Measurements from ENCODE around the gene FNTB. TPM values are rescaled to one million over a fixed set of nuclear protein-coding genes. Genes with fewer than 3 reads are reported as not detected.

FNTB gene
- total and polyA plus RNA-seq, 2 experiments from 2014 or later, result 8.6 to 12.5 TPM

DNA sequence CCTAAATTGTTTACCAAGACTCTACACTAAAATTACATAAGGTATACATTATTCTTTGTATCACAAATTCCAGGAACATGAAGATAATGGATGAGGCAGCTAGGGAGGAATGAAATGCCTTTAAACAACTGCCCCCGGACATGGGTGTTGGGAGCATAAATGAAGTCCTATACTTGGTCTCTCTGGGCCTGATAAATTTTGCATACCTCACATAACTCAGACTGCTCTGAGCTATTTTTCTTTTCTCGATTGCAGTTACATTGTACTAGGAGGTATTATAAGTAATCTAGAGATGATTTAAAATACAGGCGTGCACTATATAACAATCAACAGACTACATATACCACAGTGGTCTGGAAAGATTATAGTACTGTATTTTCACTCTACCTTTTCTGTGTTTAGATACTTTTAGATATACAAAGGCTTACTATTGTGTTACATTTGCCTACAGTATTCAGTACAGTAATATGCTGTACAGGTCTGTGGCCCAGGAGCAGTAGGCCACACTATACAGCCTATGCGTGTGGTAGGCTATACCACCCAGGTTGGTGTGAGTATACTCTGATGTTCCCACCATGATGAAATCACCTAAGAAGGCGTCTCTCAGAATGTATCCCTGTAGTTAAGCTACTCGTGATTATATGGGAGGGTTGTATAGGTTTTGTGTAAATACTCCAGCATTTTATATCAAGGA, 14.3 kb downstream of the FNTB start (continued):
- TF ChIP-seq ZNF462 (CRISPR knock-in tag; IDR thresholded peaks at IDR 0.05), result no peak
- no peak for TF ChIP-seq EZH2 (IDR thresholded peaks at IDR 0.05; ENCODE audit: low read depth, unreplicated experiment)
- TF ChIP-seq ZNF331 (CRISPR knock-in tag; IDR thresholded peaks at IDR 0.05; ENCODE audit: low read depth), result no peak

GRCh38 chr14:65001723-65002122, 15.0 kb downstream of the FNTB start:
- Mint-ChIP-seq H3K4me3 (no peak overlapping the region), H3K9me3 (no peaks in the 10 kb centered on the region), H3K4me1 (peaks cover 29% of the 10 kb centered on the region), H3K27me3 (ENCODE audit: insufficient read depth, low read depth, poor library complexity) (peaks cover 4% of the 10 kb centered on the region), H3K27ac (no peak overlapping the region), H3K36me3 (ENCODE audit: low read depth) (no peaks in the 10 kb centered on the region)
- Histone ChIP-seq H3K79me2 (replicated peaks; ENCODE audit: insufficient read depth) (0 out of 2 replicates have a peak, but pooled peaks cover 5% of the 10 kb centered on the region), H3K36me3 (ENCODE audit: insufficient read depth) (no peaks in the 10 kb centered on the region), H3K9me2 (ENCODE audit: insufficient read depth) (no peaks in the 10 kb centered on the region; the same call in 1 of the 2 replicates), H3K27ac (ENCODE audit: low read depth) (no peak overlapping the region), H3F3A (replicated peaks; ENCODE audit: low read depth) (no peaks in the 10 kb centered on the region), H2AFZ (no peak overlapping the region), H4K20me1 (replicated peaks; ENCODE audit: insufficient read depth) (no peaks in the 10 kb centered on the region), H3K27me3 (ENCODE audit: insufficient read depth) (no peaks in the 10 kb centered on the region), H3K4me2 (no peak overlapping the region), H3K4me1 (ENCODE audit: insufficient read depth) (peaks cover 11% of the 10 kb centered on the region), H3K4me3 (no peak overlapping the region)
- no peak for DNase-seq (ENCODE audit: low spot score)
- ATAC-seq, result no peak
- no peak for TF ChIP-seq ZNF462 (CRISPR knock-in tag; IDR thresholded peaks at IDR 0.05)
- no peak for TF ChIP-seq JUNB (IDR thresholded peaks at IDR 0.05; ENCODE audit: unreplicated experiment)
- no peak for TF ChIP-seq EZH2 (IDR thresholded peaks at IDR 0.05; ENCODE audit: low read depth, unreplicated experiment)

Measured in GM23338 (cell line).